Measurements from ENCODE around the gene CD69.
A peak's percentile ranks its signal among the peaks of the same experiment; 100 is the strongest.

Gene CD69

DNA sequence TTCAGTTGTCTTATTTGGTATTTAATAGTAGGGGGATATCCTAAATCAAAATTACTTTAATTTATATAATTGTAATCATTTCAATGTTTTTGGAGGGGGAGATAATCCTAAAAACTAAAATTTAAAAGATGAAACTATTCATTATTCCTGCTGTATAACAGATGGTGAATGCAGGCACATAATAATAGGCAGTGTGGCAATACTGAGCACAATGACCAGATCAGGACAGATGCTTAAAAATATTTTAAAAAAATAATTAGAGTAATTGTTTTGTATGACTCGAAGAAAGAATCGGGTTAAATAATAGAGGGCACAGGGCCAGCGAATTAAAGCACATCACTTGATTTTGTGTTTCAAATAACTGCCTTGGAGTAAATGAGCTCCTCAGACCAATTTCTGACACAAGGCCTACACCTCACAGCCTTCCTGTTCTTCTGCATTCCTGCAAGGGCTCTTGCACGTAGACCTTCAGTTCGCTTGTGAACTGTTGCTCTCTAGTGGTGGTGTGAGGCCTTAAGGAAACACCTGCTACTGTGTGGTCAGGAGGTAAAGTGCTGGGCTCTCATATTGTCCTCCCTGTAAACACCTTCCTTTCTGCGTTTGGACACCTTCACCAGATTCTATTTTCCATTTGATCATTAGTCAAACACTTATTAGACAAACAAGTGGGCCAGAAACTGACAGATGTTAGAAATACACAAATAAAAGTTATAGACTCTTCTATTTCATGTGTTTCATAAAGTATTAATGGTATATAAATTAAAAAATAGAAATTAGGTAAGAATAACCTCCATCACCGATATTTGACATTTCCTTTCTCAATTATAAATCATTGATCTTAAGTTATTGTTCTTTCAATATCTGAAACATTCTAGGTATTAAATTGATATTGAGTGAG is 37.3 kb upstream of the CD69 start:
- peak; percentile 29 for TF ChIP-seq CTCF (IDR thresholded peaks at IDR 0.05; ENCODE audit: insufficient read depth, missing control alignments)
- DNase-seq (ENCODE audit: insufficient read length, low spot score): no peak
- FAIRE-seq: no peak

DNA sequence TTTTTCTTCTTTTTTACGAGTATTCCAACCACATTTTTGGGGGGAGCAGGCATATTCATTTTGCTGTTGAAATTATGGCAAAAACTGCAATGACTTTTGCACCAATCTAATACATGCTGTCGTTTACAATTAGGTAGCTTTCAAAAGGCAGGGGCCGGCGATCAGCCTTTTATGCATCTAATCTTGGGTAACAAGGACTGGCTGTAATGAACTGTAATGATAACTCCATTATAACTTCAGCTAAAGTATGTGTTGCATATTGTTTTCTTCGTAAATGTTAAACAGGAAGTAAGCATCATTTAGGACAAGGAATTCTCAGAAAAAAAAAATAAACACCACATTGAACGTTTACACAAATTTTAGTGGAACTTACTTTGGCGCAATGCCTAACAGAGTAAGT is 36.3 kb upstream of the CD69 start:
- FAIRE-seq: no peak

DNA sequence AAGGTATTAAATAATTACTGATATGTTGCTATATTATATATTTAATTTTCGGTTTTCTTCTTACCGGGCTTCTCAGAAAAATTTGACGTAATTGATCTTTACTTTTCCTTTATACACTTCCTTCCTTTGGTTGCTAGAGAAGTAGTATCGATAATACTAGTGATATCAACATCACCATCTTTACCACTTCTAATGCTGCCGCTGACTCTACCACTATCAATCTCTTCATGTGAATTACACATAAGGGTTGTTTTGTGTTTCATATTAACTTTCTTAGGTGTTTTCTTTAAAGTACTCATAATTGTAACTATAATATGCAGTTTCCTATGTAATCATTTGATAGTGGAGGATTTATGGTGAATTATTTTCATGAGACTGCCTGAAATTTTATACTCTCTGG is 35.6 kb upstream of the CD69 start:
- FAIRE-seq (no peak), DNase-seq (ENCODE audit: insufficient read length, low spot score) (no peak)
- TF ChIP-seq CTCF (IDR thresholded peaks at IDR 0.05; ENCODE audit: insufficient read depth, missing control alignments): no peak

More for the DNA sequence above, 36.3 kb upstream of the CD69 start:
- DNase-seq (ENCODE audit: insufficient read length, low spot score): no peak
- no peak for TF ChIP-seq CTCF (IDR thresholded peaks at IDR 0.05; ENCODE audit: insufficient read depth, missing control alignments)

- no peak for TF ChIP-seq CTCF (IDR thresholded peaks at IDR 0.05; ENCODE audit: insufficient read depth, missing control alignments)
- no peak for DNase-seq (ENCODE audit: insufficient read length, low spot score)
- FAIRE-seq: no peak
Observed at GRCh38 chr12:9795945-9796344, 35.2 kb upstream of the CD69 start.

DNA sequence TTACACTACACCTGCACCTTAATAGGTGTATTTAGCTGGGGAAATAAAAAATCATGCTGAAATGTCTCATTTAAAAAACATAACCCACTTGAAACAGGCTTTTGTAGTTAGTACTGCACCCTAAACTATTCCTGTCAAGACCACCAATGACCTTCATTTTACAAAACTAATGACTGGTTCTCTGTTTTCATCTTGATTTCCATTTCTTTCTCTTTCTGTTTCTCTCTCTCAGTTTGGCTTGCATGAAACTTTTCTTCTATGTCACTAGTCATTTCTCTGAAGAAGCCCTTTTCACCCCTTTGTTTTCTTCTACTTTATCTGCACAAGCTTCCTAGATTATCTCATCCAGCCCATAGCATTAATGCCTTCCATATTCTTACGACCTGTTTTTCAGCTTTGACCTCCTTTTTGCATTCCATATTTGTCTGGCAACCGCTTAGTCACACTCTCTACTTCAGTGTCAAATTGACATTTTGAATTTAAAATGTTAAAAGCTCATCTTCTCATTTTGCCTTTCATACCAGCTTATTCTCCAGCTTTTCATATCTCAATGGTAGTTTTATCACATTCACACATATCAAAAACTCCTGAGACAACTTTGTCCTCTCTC is 33.9 kb upstream of the CD69 start:
- TF ChIP-seq CTCF (IDR thresholded peaks at IDR 0.05; ENCODE audit: insufficient read depth, missing control alignments): no peak
- DNase-seq (ENCODE audit: insufficient read length, low spot score) (no peak), FAIRE-seq (no peak)

GRCh38 chr12:9793779-9794395 is 33.2 kb upstream of the CD69 start:
- TF ChIP-seq CTCF (IDR thresholded peaks at IDR 0.05; ENCODE audit: insufficient read depth, missing control alignments): no peak
- FAIRE-seq (no peak), DNase-seq (ENCODE audit: insufficient read length, low spot score) (no peak)
